GM19099 (cell line): ENCODE measurements around the gene TACR2.

Experiments used
- POLR2A ChIP-seq: IDR thresholded peaks from 3 replicates; pipeline ENCODE4 v1.6.1; 2011; ENCODE audit warnings: low read depth; ENCODE audit not compliant: insufficient read length; ENCODE audit errors: extremely low read depth

The TACR2 gene

DNA sequence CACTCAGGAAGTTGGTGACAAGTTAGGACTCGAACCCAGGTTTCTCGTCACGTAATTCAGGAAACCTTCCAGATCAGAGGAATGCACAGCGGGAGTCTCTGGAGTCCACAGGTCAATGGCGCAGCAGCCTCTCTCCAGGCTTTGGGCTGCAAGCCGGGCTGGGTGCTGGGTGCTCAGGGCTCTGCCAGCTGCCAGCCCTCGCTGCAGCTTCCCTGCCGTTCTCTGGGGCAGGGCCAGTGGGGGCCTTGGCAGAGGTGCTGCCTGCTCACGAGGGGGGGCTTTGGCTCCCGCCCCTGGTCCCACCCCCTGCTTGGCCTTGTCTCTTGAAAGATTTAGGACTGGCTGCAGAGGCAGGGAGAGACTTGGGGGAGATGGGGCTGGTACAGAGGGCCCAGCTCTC lies at the start of gene TACR2:
Gene TACR2, minus strand, starts transcription at position 224 of the 400 bp plus-strand sequence. CDS start 595 bp downstream, outside the sequence.
- TF ChIP-seq POLR2A = no peak

GRCh38 chr10:69466158-69466490 lies 49.4 kb upstream of the TACR2 start:
- no peak for TF ChIP-seq POLR2A

- TF ChIP-seq POLR2A = no peak
Measured at GRCh38 chr10:69465457-69466157, 48.9 kb upstream of the TACR2 start.

- no peak for TF ChIP-seq POLR2A
Measured at GRCh38 chr10:69464801-69465401, 48.2 kb upstream of the TACR2 start.

- TF ChIP-seq POLR2A = no peak
Measured at GRCh38 chr10:69464401-69464800, 47.7 kb upstream of the TACR2 start.

- no peak for TF ChIP-seq POLR2A
Measured at GRCh38 chr10:69463886-69464285, 47.2 kb upstream of the TACR2 start.

- TF ChIP-seq POLR2A = no peak
Measured at GRCh38 chr10:69461243-69462025, 44.7 kb upstream of the TACR2 start.

DNA sequence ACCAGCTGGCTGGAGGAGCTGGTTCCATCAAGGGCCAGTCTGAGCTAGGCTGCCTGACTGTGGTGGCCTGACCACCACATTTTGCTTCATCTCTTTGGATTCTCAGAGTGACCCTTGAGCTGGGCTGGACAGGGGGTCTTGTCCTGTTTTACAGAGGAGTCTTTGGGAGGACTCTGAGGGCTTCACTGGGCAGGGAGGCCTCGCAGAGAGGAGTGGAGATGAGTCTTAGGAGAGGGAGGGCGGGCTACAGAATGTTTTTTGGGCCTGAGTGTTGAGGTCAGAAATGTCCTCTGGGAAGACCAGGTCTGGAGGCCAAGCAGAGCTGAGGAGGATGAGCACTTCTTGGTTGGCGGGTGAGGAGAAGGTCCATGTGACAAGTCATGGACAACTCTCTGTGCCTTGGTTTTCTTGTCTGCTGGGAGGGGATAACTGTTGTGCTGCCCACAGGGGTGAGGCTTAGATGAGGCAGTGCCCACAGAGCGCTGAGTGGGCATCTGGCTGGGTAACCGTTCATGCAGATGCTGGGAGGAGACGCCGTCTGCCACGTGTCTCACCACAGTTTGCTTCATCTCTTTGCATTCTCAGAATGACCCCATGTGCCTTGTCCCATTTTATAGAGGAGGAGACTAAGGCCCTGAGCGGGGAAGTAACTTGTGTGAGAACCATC lies 44.0 kb upstream of the TACR2 start:
- TF ChIP-seq POLR2A = no peak

- no peak for TF ChIP-seq POLR2A
Measured at GRCh38 chr10:69459893-69460575, 43.3 kb upstream of the TACR2 start.

GRCh38 chr10:69459101-69459790 lies 42.5 kb upstream of the TACR2 start:
- TF ChIP-seq POLR2A = no peak

DNA sequence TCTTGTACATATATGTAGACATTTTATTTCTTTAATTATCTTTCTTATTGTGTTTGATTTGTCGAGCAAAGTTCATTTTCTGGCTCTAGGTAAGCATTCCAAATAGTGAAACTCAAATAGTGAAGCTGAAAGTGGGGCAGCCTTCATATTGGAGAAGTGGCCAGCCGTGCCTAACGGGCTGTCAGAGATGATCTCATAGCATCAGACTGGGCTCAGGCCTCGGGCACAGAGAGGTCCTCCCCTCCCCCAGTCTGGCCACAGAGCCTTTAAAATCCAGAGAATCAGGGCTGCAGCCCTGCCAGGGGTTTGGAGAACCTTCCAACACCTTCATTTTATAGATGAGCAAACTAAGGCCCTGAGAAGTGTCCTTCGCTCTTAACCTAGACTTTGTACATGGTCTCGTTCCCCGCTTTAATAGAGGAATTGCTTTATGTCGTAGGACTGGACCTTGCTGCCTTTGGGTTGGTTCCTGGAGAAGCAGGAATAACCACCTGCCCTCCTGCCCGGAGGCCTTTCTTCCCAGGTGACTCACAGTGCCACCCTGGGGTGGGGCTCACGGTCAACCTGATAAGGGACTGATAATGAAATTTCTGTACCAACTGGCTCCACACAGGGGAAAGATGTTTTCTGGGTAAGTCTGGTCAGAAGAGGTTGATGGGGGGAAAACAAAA lies 41.8 kb upstream of the TACR2 start:
- no peak for TF ChIP-seq POLR2A

- TF ChIP-seq POLR2A = no peak
Measured at GRCh38 chr10:69457771-69458237, 41.1 kb upstream of the TACR2 start.

GRCh38 chr10:69456880-69457693 lies 40.4 kb upstream of the TACR2 start:
- no peak for TF ChIP-seq POLR2A

DNA sequence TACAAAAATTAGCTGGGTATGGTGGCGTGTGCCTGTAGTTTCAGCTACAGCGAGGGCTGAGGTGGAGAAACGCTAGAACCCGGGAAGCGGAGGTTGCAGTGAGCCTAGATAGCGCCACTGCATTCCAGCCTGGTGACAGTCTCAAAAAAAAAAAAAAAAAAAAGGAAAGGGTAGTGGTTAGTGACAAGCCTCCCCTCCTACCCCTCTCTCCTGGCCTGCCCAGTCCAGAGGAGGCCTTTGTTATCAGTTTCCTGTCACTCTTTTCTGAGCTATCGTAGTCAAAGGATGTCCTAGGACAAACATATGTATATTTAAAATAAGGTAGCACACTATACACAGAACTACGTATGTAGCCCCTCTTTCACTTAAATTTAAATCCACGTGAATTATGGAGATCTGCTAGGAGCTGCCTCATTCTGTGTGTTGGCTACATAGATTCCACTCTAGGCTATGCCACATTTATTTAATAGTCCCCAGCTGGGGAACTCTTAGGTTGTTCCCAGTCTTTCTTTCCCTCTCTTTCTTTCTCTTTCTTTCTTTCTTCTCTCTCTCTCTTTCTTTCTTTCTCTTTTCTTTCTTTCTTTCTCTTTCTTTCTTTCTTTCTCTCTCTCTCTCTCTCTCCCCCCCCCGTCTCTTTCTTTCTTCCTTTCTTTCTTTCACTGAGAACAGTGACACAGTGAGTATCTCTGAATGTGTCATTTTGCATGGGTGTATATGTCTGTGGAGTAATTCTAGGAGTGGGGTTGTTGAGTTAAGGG lies 38.5 kb upstream of the TACR2 start:
- no peak for TF ChIP-seq POLR2A
